ENCODE measurements around the gene IQCK. TPM values are rescaled to one million over a fixed set of nuclear protein-coding genes. Genes with fewer than 3 reads are reported as not detected.

Gene IQCK
- total and polyA plus RNA-seq, 5 donors: 5.1 to 8.3 (median 6.2) TPM

GRCh38 chr16:19699472-19699871 lies 18.6 kb upstream of the IQCK start:
- no peak for ATAC-seq
- WGBS: 96% methylated on average over 8 of the region's 8 CpGs
- Histone ChIP-seq H3K9me3 (ENCODE audit: control insufficient read depth, low read length) (no peaks in the 10 kb centered on the region), H3K27ac (ENCODE audit: low read length) (no peak overlapping the region), H3K4me1 (ENCODE audit: control insufficient read depth, insufficient read depth, low read length) (peaks cover 20% of the 10 kb centered on the region), H3K27me3 (ENCODE audit: control insufficient read depth, insufficient read depth) (no peaks in the 10 kb centered on the region), H3K4me3 (ENCODE audit: low read length) (no peak overlapping the region)
- intact Hi-C loops (cut with DNase I): loop anchor here in 1 of 4 donors (10.0 kb wide), 1 partner anchor 55 kb away; no protein-coding TSS in a partner anchor
- no peak for DNase-seq

DNA sequence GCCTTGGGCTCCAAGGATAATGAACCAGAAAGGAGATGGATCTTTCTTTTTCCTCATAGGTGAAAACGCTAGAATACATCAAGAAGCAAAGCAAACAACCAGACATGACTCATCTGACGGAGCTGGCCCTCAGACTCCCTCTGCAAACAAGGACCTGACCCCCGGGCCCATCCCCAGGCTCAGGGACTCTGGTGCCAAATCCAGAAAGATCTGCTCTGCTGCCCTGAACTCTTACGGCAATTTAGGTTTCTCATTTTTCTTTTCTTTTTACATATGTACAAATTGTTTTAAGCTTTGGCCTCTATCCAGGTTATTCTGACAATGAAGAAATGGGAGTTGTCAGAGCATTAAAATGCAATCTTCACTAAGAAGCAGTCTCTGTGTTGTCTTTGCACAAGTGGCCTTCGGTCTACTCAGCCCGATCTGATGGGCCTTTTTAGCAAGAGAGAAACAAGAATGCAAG lies 17.7 kb upstream of the IQCK start:
- H3K27ac ChIP-seq (ENCODE audit: low read length): peak overlapping the region; percentile 34
- no peak overlapping the region for H3K4me3 ChIP-seq (ENCODE audit: low read length)
- ATAC-seq (no peak), DNase-seq (no peak)
- peaks cover 25% of the 10 kb centered on the region for H3K4me1 ChIP-seq (ENCODE audit: control insufficient read depth, insufficient read depth, low read length)
- 51% methylated on average over 6 of the region's 6 CpGs for WGBS
- no peaks in the 10 kb centered on the region for H3K27me3 ChIP-seq (ENCODE audit: control insufficient read depth, insufficient read depth)
- H3K9me3 ChIP-seq (ENCODE audit: control insufficient read depth, low read length): no peaks in the 10 kb centered on the region
- intact Hi-C loops (cut with DNase I): no loop called here

DNA sequence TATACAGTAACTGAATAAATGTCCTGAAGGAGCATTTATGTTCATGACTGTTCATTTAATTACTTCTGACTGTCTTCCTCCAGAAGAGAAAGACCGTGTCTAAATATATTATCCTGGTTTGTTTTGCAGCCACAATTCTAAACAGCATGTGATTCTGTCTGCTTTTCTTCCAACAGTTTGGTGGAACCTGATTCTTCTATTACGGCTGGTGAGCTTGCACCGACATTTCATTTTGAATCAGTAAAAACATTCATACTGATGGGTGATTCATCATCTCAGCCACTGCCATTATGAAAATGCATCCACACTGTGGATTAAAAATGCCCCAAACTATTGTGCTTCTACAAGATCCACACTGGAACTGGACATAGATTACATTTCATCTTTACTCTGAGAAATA lies 17.0 kb upstream of the IQCK start:
- Histone ChIP-seq H3K4me3 (ENCODE audit: low read length) (no peak overlapping the region), H3K27ac (ENCODE audit: low read length) (no peak overlapping the region), H3K4me1 (ENCODE audit: control insufficient read depth, insufficient read depth, low read length) (peaks cover 21% of the 10 kb centered on the region), H3K9me3 (ENCODE audit: control insufficient read depth, low read length) (no peaks in the 10 kb centered on the region), H3K27me3 (ENCODE audit: control insufficient read depth, insufficient read depth) (no peaks in the 10 kb centered on the region)
- intact Hi-C loops (cut with DNase I): no loop called here
- WGBS: 89% methylated on average over 3 of the region's 3 CpGs
- DNase-seq (no peak), ATAC-seq (no peak)

DNA sequence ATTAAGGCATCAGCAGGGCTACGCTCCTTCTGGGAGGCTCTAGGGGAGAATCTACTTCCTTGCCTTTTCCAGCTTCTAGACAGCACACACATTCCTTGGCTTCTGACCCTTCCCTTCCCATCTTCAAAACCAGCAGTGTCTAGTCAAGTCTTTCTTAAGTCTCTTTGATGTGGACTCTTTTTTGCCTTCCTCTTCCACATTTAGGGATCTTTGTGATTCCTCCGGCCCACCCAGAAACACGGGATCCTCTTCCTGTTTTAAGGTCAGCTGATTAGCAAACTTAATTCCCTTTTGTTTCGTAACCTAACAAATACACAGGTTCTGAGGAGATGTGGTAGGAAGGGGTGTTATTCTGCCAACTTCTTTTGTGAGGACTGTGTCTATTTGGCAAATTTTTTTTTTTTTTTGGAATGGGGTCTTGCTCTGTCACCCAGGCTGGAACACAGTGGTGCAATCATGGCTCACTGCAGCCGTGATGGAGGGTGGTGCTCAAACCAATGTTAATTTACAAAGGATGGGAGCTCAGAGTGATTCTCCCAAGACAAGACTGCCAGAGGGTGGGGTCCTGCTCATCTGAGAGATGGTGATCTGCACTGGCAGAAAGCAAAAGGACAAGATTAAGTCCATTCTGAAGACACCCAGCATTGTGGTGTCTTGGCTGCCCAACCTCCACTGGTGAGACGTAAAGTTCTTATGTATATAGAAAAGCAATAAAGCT lies 14.7 kb upstream of the IQCK start:
- H3K27ac ChIP-seq (ENCODE audit: low read length): no peak overlapping the region
- DNase-seq: no peak
- peaks cover 10% of the 10 kb centered on the region for H3K4me1 ChIP-seq (ENCODE audit: control insufficient read depth, insufficient read depth, low read length)
- no peak for ATAC-seq
- WGBS: 79% methylated on average over 6 of the region's 6 CpGs
- H3K4me3 ChIP-seq (ENCODE audit: low read length): no peak overlapping the region
- no peaks in the 10 kb centered on the region for H3K27me3 ChIP-seq (ENCODE audit: control insufficient read depth, insufficient read depth)
- intact Hi-C loops (cut with DNase I): no loop called here
- no peaks in the 10 kb centered on the region for H3K9me3 ChIP-seq (ENCODE audit: control insufficient read depth, low read length)

GRCh38 chr16:19704321-19705145 lies 13.5 kb upstream of the IQCK start:
- Histone ChIP-seq H3K4me3 (ENCODE audit: low read length) (no peak overlapping the region), H3K27ac (ENCODE audit: low read length) (peak overlapping the region; percentile 77), H3K27me3 (ENCODE audit: control insufficient read depth, insufficient read depth) (no peaks in the 10 kb centered on the region), H3K9me3 (ENCODE audit: control insufficient read depth, low read length) (no peaks in the 10 kb centered on the region), H3K4me1 (ENCODE audit: control insufficient read depth, insufficient read depth, low read length) (peaks cover 6% of the 10 kb centered on the region)
- WGBS: 71% methylated on average over 18 of the region's 18 CpGs
- no peak for DNase-seq
- intact Hi-C loops (cut with DNase I): no loop called here
- ATAC-seq: peak in 1 of 2 donors; percentile 42

DNA sequence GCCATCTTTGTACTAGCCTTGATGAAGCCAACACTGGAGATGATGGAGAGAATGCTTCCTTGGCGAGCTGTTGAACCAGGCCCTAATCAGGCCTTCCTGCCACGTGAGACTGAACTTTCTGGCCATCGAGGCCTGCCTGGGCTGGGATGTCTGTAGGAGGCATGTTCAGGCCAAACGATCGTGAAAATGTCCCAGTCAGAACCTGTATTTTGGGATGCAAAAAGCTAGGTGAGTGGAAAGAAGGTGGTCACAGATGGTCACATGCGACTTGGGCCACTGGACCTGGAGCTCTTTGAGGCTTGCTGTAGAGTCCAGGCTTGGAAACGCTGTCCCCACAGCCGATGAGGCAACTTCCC lies 12.9 kb upstream of the IQCK start:
- ATAC-seq (peak in 1 of 2 donors; percentile 9), DNase-seq (no peak)
- Histone ChIP-seq H3K4me1 (ENCODE audit: control insufficient read depth, insufficient read depth, low read length) (peaks cover 6% of the 10 kb centered on the region), H3K27me3 (ENCODE audit: control insufficient read depth, insufficient read depth) (no peaks in the 10 kb centered on the region), H3K9me3 (ENCODE audit: control insufficient read depth, low read length) (no peaks in the 10 kb centered on the region), H3K27ac (ENCODE audit: low read length) (peak overlapping the region; percentile 32), H3K4me3 (ENCODE audit: low read length) (no peak overlapping the region)
- WGBS: 94% methylated on average over 8 of the region's 8 CpGs
- intact Hi-C loops (cut with DNase I): no loop called here

DNA sequence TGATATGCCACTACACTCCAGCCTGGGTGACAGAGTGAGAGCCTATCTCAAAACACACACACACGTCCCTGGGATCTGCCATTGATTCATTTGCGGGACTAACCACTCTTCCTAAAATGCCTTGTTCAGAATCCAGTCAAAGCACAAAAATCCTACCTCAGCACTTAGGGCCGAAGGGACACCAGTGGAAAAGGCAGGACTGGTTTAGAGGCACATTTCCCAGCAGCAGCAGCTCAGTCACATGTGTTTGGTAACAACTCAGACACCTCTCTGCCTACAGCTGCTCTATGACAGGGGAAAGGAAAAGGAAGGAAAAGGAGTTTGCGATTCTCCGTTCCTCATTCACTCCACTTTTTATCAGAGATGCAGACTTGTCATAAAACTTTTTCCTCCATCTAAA lies 12.2 kb upstream of the IQCK start:
- Histone ChIP-seq H3K27ac (ENCODE audit: low read length) (no peak overlapping the region), H3K27me3 (ENCODE audit: control insufficient read depth, insufficient read depth) (no peaks in the 10 kb centered on the region), H3K9me3 (ENCODE audit: control insufficient read depth, low read length) (no peaks in the 10 kb centered on the region), H3K4me3 (ENCODE audit: low read length) (no peak overlapping the region), H3K4me1 (ENCODE audit: control insufficient read depth, insufficient read depth, low read length) (peaks cover 6% of the 10 kb centered on the region)
- DNase-seq (no peak), ATAC-seq (no peak)
- WGBS: 76% methylated on average over 5 of the region's 5 CpGs
- intact Hi-C loops (cut with DNase I): no loop called here

GRCh38 chr16:19706846-19707245 lies 11.2 kb upstream of the IQCK start:
- peaks cover 6% of the 10 kb centered on the region for H3K4me1 ChIP-seq (ENCODE audit: control insufficient read depth, insufficient read depth, low read length)
- no peaks in the 10 kb centered on the region for H3K27me3 ChIP-seq (ENCODE audit: control insufficient read depth, insufficient read depth)
- H3K4me3 ChIP-seq (ENCODE audit: low read length): no peak overlapping the region
- 95% methylated on average over 15 of the region's 15 CpGs for WGBS
- DNase-seq (no peak), ATAC-seq (no peak)
- H3K9me3 ChIP-seq (ENCODE audit: control insufficient read depth, low read length): no peaks in the 10 kb centered on the region
- intact Hi-C loops (cut with DNase I): no loop called here
- no peak overlapping the region for H3K27ac ChIP-seq (ENCODE audit: low read length)

DNA sequence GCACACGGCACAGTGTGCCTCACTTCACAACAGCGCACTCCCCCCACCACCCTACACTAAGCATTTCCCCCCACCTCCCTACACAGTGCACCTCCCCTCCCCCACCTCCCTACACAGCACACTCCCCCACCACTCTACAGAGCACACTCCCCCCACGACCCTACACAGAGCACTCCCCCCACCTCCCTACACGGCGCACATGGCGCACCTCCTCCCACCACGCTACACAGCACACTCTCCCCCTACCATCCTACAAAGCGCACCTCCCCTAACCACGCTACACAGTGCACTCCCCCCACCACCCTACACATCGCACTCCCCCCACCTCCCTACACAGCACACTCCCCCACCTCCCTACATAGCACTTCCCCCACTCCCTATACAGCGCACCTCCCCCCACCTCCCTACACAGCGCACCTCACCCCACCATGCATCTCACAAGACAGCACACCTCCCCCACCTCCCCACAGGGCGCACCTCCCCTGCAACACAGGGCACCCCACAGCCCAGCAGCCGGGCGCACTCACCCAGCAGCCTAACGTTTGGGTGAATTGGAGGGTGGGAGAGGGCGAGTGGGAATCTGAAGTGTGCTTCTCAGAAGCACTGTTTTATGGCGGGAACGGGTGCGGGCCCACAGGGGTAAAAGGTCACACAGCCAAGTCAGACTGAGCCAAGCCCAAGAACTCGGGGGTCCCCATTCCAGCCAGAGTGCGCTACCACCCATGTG lies 10.3 kb upstream of the IQCK start:
- intact Hi-C loops (cut with DNase I): no loop called here
- Histone ChIP-seq H3K27me3 (ENCODE audit: control insufficient read depth, insufficient read depth) (no peaks in the 10 kb centered on the region), H3K27ac (ENCODE audit: low read length) (no peak overlapping the region), H3K9me3 (ENCODE audit: control insufficient read depth, low read length) (no peaks in the 10 kb centered on the region), H3K4me1 (ENCODE audit: control insufficient read depth, insufficient read depth, low read length) (peaks cover 6% of the 10 kb centered on the region), H3K4me3 (ENCODE audit: low read length) (no peak overlapping the region)
- DNase-seq: no peak
- no peak for ATAC-seq
- 86% methylated on average over 22 of the region's 22 CpGs for WGBS

DNA sequence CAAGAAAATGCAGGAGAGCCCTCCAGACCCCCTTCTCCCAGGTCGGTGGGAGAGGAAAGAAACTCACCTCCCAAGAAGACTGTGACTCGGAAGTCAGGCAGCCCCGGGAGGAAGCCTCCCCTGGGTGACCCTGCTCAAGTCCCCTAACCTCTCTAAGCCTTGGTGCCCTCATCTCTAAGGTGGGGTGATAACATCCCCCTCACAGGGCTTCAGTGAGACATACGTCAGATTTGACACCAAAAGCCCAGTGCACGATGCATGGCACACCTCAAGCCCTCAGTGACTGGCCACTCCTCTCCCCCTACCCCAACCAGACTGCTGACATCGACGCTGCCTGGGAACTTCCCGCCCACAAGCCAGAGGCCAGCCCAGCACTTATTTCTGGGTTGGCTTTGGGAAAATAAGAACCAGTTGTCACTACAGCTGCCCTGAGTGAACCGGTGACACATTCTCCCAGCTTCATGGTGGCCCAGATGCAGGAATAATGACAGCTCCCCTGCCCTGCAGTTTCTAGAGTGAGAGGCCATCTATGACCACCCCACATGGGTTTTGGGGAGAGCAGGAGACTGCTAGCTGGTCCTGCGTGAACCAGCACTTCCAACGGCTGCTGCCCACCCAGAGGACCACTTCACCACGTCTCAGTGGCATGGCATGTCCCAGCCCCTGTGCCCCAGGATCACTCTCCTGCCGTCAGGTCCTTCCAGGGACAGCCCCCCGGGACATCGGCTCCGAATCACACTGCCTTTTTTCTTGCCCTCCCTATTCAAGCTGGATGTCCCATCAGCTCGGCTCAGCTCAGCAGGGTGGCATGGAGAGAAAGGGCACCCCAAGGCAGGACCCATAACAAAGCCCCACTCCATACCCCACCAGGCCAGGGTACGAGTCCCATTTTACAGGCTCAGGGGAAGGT lies 9.5 kb upstream of the IQCK start:
- intact Hi-C loops (cut with DNase I): no loop called here
- Histone ChIP-seq H3K9me3 (ENCODE audit: control insufficient read depth, low read length) (no peaks in the 10 kb centered on the region), H3K27me3 (ENCODE audit: control insufficient read depth, insufficient read depth) (no peaks in the 10 kb centered on the region), H3K27ac (ENCODE audit: low read length) (no peak overlapping the region), H3K4me3 (ENCODE audit: low read length) (no peak overlapping the region), H3K4me1 (ENCODE audit: control insufficient read depth, insufficient read depth, low read length) (peaks cover 6% of the 10 kb centered on the region)
- no peak for ATAC-seq
- no peak for DNase-seq
- WGBS: 77% methylated on average over 18 of the region's 18 CpGs

All from right cardiac atrium (tissue), 5 donors.